Activated naive CD8-positive, alpha-beta T cell treated with anti-CD3 and anti-CD28 coated beads, Interleukin-2, amount 50 U/mL, for 16 hours (primary cell): ENCODE measurements around the gene VDAC2.

ENCODE experiments used
- DNase-seq: peaks from one replicate; pipeline ENCODE4 v3.0.0-alpha.2; 2020; ENCODE audit warnings: low read depth, low spot score

The VDAC2 gene

GRCh38 chr10:75250934-75251333 lies 40.3 kb downstream of the VDAC2 start:
- no peak for DNase-seq

GRCh38 chr10:75253281-75254220 lies 43.0 kb downstream of the VDAC2 start:
- no peak for DNase-seq

GRCh38 chr10:75254739-75255138 lies 44.1 kb downstream of the VDAC2 start:
- DNase-seq = no peak

- DNase-seq = no peak
Measured at GRCh38 chr10:75260990-75261389, 50.4 kb downstream of the VDAC2 start.

GRCh38 chr10:75261813-75262705 lies 51.5 kb downstream of the VDAC2 start:
- no peak for DNase-seq

- no peak for DNase-seq
Measured at GRCh38 chr10:75263806-75264205, 53.2 kb downstream of the VDAC2 start.

GRCh38 chr10:75265856-75266255 lies 55.3 kb downstream of the VDAC2 start:
- DNase-seq = no peak

GRCh38 chr10:75266945-75267344 lies 56.3 kb downstream of the VDAC2 start:
- no peak for DNase-seq

- DNase-seq = no peak
Measured at GRCh38 chr10:75269605-75270004, 59.0 kb downstream of the VDAC2 start.

GRCh38 chr10:75272094-75272493 lies 61.5 kb downstream of the VDAC2 start:
- no peak for DNase-seq

GRCh38 chr10:75272896-75273295 lies 62.3 kb downstream of the VDAC2 start:
- no peak for DNase-seq

GRCh38 chr10:75276069-75276872 lies 65.7 kb downstream of the VDAC2 start:
- DNase-seq = no peak

- DNase-seq = no peak
Measured at GRCh38 chr10:75280236-75280635, 69.6 kb downstream of the VDAC2 start.
